Stimulated activated CD4-positive, alpha-beta T cell treated with anti-CD3 and anti-CD28 coated beads, Interleukin-15, amount 100 ng/mL, for 24 hours (primary cell): ENCODE measurements around the gene GJC2.
"Not testable (repeated sequence)": the region's sequence is repeated elsewhere in the genome, so short reads cannot be mapped to it uniquely, and the experiment has no call there.

Experiments used
- DNase-seq: peaks from one replicate; pipeline ENCODE4 v3.0.0-alpha.2; 2020

Gene GJC2

GRCh38 chr1:228174482-228175315, 25.0 kb downstream of the GJC2 start:
- DNase-seq = no peak

- no peak for DNase-seq
These were observed 25.7 kb downstream of the GJC2 start for GRCh38 chr1:228175316-228176023.

- DNase-seq = no peak
These were observed 26.3 kb downstream of the GJC2 start for GRCh38 chr1:228176024-228176395.

- DNase-seq = no peak
These were observed 26.9 kb downstream of the GJC2 start for GRCh38 chr1:228176461-228177182.

GRCh38 chr1:228177183-228177475, 27.4 kb downstream of the GJC2 start:
- DNase-seq = no peak

- no peak for DNase-seq
These were observed 28.3 kb downstream of the GJC2 start for GRCh38 chr1:228177721-228178710.

GRCh38 chr1:228178737-228179684, 29.3 kb downstream of the GJC2 start:
- DNase-seq = no peak

GRCh38 chr1:228180271-228180958, 30.7 kb downstream of the GJC2 start:
- DNase-seq = no peak

- no peak for DNase-seq
These were observed 31.4 kb downstream of the GJC2 start for GRCh38 chr1:228180959-228181644.

- DNase-seq = no peak
These were observed 31.9 kb downstream of the GJC2 start for GRCh38 chr1:228181645-228182034.

GRCh38 chr1:228182296-228183030, 32.7 kb downstream of the GJC2 start:
- DNase-seq = no peak

GRCh38 chr1:228184152-228184551, 34.4 kb downstream of the GJC2 start:
- no peak for DNase-seq

GRCh38 chr1:228185641-228185965, 35.9 kb downstream of the GJC2 start:
- DNase-seq = no peak

- not testable (repeated sequence) for DNase-seq
These were observed 38.5 kb downstream of the GJC2 start for GRCh38 chr1:228188249-228188648.

- DNase-seq = no peak
These were observed 40.5 kb downstream of the GJC2 start for GRCh38 chr1:228190182-228190581.

- no peak for DNase-seq
These were observed 41.0 kb downstream of the GJC2 start for GRCh38 chr1:228190778-228191177.

- no peak for DNase-seq
These were observed 44.7 kb downstream of the GJC2 start for GRCh38 chr1:228194436-228194835.

GRCh38 chr1:228194921-228195812, 45.4 kb downstream of the GJC2 start:
- no peak for DNase-seq
